ENCODE data around the gene RBM19. TPM values are rescaled to one million over a fixed set of nuclear protein-coding genes. Genes with fewer than 3 reads are reported as not detected.

Gene RBM19
- total and polyA plus RNA-seq, 7 experiments from 2014 or later: 10.8 to 108 (median 59.0) TPM

GRCh38 chr12:113786107-113786506 lies 180.0 kb downstream of the RBM19 start:
- no peak overlapping the region for H3K27ac ChIP-seq (ENCODE audit: low read depth, low read length)
- intact Hi-C loops (cut with micrococcal nuclease): no loop called here
- peaks cover 0 to 5% (median 0%) of the 10 kb centered on the region in 5 donors for H3K36me3 Mint-ChIP-seq

GRCh38 chr12:113783811-113784210 lies 182.3 kb downstream of the RBM19 start:
- H3K36me3 Mint-ChIP-seq: peaks cover 0 to 5% (median 3%) of the 10 kb centered on the region in 5 donors

More at GRCh38 chr12:113786107-113786506, 180.0 kb downstream of the RBM19 start:
- Mint-ChIP-seq H3K27me3 (peaks cover 6 to 26% (median 17%) of the 10 kb centered on the region in 5 donors), H3K4me1 (no peaks in the 10 kb centered on the region), H3K9me3 (peaks cover 6 to 58% (median 18%) of the 10 kb centered on the region in 11 donors), H3K4me3 (no peak overlapping the region), H3K27ac (peak overlapping the region in 1 of 9 donors; percentile 18)
- Histone ChIP-seq H3K36me3 (ENCODE audit: control insufficient read depth in 2 of 3, insufficient read depth in 3 of 3, low read length in 3 of 3) (no peaks in the 10 kb centered on the region), H3K4me1 (ENCODE audit: control insufficient read depth in 2 of 2, insufficient read depth in 2 of 2, low read length in 2 of 2) (no peaks in the 10 kb centered on the region), H3K27me3 (ENCODE audit: control insufficient read depth in 2 of 2, insufficient read depth in 2 of 2, low read length in 2 of 2) (no peaks in the 10 kb centered on the region), H3K4me3 (ENCODE audit: low read length) (no peak overlapping the region), H3K9me3 (ENCODE audit: control insufficient read depth in 2 of 3, low read length in 3 of 3) (peaks cover 0 to 3% (median 0%) of the 10 kb centered on the region in 3 experiments)
- no peak for ATAC-seq
- CTCF ChIA-PET: interaction anchor here (0.7 kb wide), 1 partner anchor 27 kb away, joined by 3 read pairs; no protein-coding TSS in a partner anchor
- POLR2A ChIA-PET: no interaction called here
- no peak for DNase-seq

GRCh38 chr12:113782873-113783272 lies 183.3 kb downstream of the RBM19 start:
- Mint-ChIP-seq H3K36me3 (peaks cover 0 to 5% (median 3%) of the 10 kb centered on the region in 5 donors), H3K9me3 (peaks cover 7 to 39% (median 14%) of the 10 kb centered on the region in 11 donors), H3K4me1 (no peaks in the 10 kb centered on the region), H3K27ac (no peak overlapping the region), H3K27me3 (peaks cover 3 to 48% (median 39%) of the 10 kb centered on the region in 5 donors), H3K4me3 (no peak overlapping the region)
- Histone ChIP-seq H3K4me3 (ENCODE audit: low read length) (no peak overlapping the region), H3K27me3 (ENCODE audit: control insufficient read depth in 2 of 2, insufficient read depth in 2 of 2, low read length in 2 of 2) (no peaks in the 10 kb centered on the region), H3K36me3 (ENCODE audit: control insufficient read depth in 2 of 3, insufficient read depth in 3 of 3, low read length in 3 of 3) (no peaks in the 10 kb centered on the region), H3K9me3 (ENCODE audit: control insufficient read depth in 2 of 3, low read length in 3 of 3) (peaks cover 0 to 3% (median 0%) of the 10 kb centered on the region in 3 experiments), H3K4me1 (ENCODE audit: control insufficient read depth in 2 of 2, insufficient read depth in 2 of 2, low read length in 2 of 2) (no peaks in the 10 kb centered on the region), H3K27ac (ENCODE audit: low read depth, low read length) (no peak overlapping the region)
- POLR2A ChIA-PET: no interaction called here
- CTCF ChIA-PET: no interaction called here
- ATAC-seq (no peak), DNase-seq (no peak)
- intact Hi-C loops (cut with micrococcal nuclease): no loop called here

More at GRCh38 chr12:113783811-113784210, 182.3 kb downstream of the RBM19 start:
- Mint-ChIP-seq H3K9me3 (peaks cover 7 to 48% (median 21%) of the 10 kb centered on the region in 11 donors), H3K27me3 (peaks cover 6 to 42% (median 37%) of the 10 kb centered on the region in 5 donors), H3K4me1 (no peaks in the 10 kb centered on the region), H3K27ac (no peak overlapping the region), H3K4me3 (no peak overlapping the region)
- CTCF ChIA-PET: no interaction called here
- Histone ChIP-seq H3K4me1 (ENCODE audit: control insufficient read depth in 2 of 2, insufficient read depth in 2 of 2, low read length in 2 of 2) (no peaks in the 10 kb centered on the region), H3K27me3 (ENCODE audit: control insufficient read depth in 2 of 2, insufficient read depth in 2 of 2, low read length in 2 of 2) (no peaks in the 10 kb centered on the region), H3K9me3 (ENCODE audit: control insufficient read depth in 2 of 3, low read length in 3 of 3) (peaks cover 0 to 3% (median 0%) of the 10 kb centered on the region in 3 experiments), H3K36me3 (ENCODE audit: control insufficient read depth in 2 of 3, insufficient read depth in 3 of 3, low read length in 3 of 3) (no peaks in the 10 kb centered on the region), H3K27ac (ENCODE audit: low read depth, low read length) (no peak overlapping the region), H3K4me3 (ENCODE audit: low read length) (no peak overlapping the region)
- intact Hi-C loops (cut with micrococcal nuclease): no loop called here
- POLR2A ChIA-PET: no interaction called here
- DNase-seq (no peak), ATAC-seq (no peak)

DNA sequence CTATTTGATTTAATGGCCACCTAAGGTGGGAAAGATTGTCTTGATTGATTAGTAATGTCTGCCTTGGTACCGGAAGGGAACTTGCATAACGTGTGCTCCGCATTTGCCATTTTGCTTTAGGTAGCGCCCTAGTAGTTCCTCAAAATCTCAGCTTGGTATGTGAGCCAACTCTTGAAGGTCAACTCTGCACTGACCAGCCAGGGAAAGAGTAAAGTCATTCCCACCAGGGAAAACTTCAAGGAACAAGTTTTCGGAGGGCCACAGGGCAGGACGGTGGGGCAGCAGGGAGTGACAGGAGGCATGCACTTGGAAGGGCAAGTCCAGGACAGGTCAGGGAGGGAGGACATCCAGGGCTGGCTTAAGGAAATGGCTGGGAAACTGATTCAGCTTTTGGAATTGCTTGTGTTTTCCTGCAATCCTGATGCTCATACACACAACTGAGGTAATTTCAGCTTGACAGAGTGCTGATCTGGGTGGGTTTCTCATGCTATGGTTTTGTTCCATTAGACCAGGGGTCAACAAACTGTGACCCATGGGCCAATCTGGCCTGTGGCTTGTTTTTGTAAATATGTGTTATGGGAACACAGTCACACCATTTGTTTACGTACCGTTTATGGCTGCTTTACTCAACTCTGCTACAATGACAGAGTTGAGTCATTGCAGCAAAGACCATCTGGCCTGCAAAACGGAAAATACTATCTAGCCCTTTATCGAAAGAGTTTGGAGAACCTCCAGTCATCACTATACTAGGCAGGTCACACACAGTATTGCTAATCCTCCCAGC lies 184.5 kb downstream of the RBM19 start:
- Histone ChIP-seq H3K4me1 (ENCODE audit: control insufficient read depth in 2 of 2, insufficient read depth in 2 of 2, low read length in 2 of 2) (no peaks in the 10 kb centered on the region), H3K27ac (ENCODE audit: low read depth, low read length) (no peak overlapping the region), H3K36me3 (ENCODE audit: control insufficient read depth in 2 of 3, insufficient read depth in 3 of 3, low read length in 3 of 3) (no peaks in the 10 kb centered on the region), H3K4me3 (ENCODE audit: low read length) (no peak overlapping the region), H3K27me3 (ENCODE audit: control insufficient read depth in 2 of 2, insufficient read depth in 2 of 2, low read length in 2 of 2) (no peaks in the 10 kb centered on the region), H3K9me3 (ENCODE audit: control insufficient read depth in 2 of 3, low read length in 3 of 3) (no peaks in the 10 kb centered on the region)
- peaks cover 0 to 5% (median 0%) of the 10 kb centered on the region in 5 donors for H3K36me3 Mint-ChIP-seq
- peaks cover 0 to 27% (median 8%) of the 10 kb centered on the region in 11 donors for H3K9me3 Mint-ChIP-seq
- CTCF ChIA-PET: no interaction called here
- no peak for DNase-seq
- intact Hi-C loops (cut with micrococcal nuclease): no loop called here
- H3K27me3 Mint-ChIP-seq: peaks cover 2 to 53% (median 41%) of the 10 kb centered on the region in 5 donors
- ATAC-seq: no peak
- no peak overlapping the region for H3K4me3 Mint-ChIP-seq
- H3K4me1 Mint-ChIP-seq: no peaks in the 10 kb centered on the region
- POLR2A ChIA-PET: no interaction called here
- H3K27ac Mint-ChIP-seq: no peak overlapping the region

- Mint-ChIP-seq H3K4me3 (no peak overlapping the region), H3K4me1 (no peaks in the 10 kb centered on the region), H3K27me3 (peaks cover 2 to 61% (median 53%) of the 10 kb centered on the region in 5 donors), H3K36me3 (peaks cover 0 to 5% (median 0%) of the 10 kb centered on the region in 5 donors), H3K27ac (no peak overlapping the region), H3K9me3 (peaks cover 0 to 18% (median 8%) of the 10 kb centered on the region in 11 donors)
- ATAC-seq (no peak), DNase-seq (no peak)
- ChIA-PET POLR2A (no interaction called here), CTCF (no interaction called here)
- H3K27me3 ChIP-seq (ENCODE audit: control insufficient read depth in 2 of 2, insufficient read depth in 2 of 2, low read length in 2 of 2): no peaks in the 10 kb centered on the region
- intact Hi-C loops (cut with micrococcal nuclease): no loop called here
- no peak overlapping the region for H3K4me3 ChIP-seq (ENCODE audit: low read length)
- H3K9me3 ChIP-seq (ENCODE audit: control insufficient read depth in 2 of 3, low read length in 3 of 3): no peaks in the 10 kb centered on the region
- no peak overlapping the region for H3K27ac ChIP-seq (ENCODE audit: low read depth, low read length)
- H3K4me1 ChIP-seq (ENCODE audit: control insufficient read depth in 2 of 2, insufficient read depth in 2 of 2, low read length in 2 of 2): no peaks in the 10 kb centered on the region
- no peaks in the 10 kb centered on the region for H3K36me3 ChIP-seq (ENCODE audit: control insufficient read depth in 2 of 3, insufficient read depth in 3 of 3, low read length in 3 of 3)
These were observed 186.4 kb downstream of the RBM19 start for GRCh38 chr12:113779774-113780173.

GRCh38 chr12:113778432-113779132 lies 187.5 kb downstream of the RBM19 start:
- CTCF ChIA-PET: no interaction called here
- H3K27me3 Mint-ChIP-seq: peaks cover 0 to 68% (median 56%) of the 10 kb centered on the region in 5 donors

More at GRCh38 chr12:113778432-113779132, 187.5 kb downstream of the RBM19 start:
- DNase-seq (no peak), ATAC-seq (no peak)
- Mint-ChIP-seq H3K27ac (no peak overlapping the region), H3K4me1 (no peaks in the 10 kb centered on the region), H3K9me3 (peaks cover 0 to 19% (median 8%) of the 10 kb centered on the region in 11 donors), H3K36me3 (peaks cover 0 to 5% (median 0%) of the 10 kb centered on the region in 5 donors), H3K4me3 (no peak overlapping the region)
- no peaks in the 10 kb centered on the region for H3K36me3 ChIP-seq (ENCODE audit: control insufficient read depth in 2 of 3, insufficient read depth in 3 of 3, low read length in 3 of 3)
- H3K4me1 ChIP-seq (ENCODE audit: control insufficient read depth in 2 of 2, insufficient read depth in 2 of 2, low read length in 2 of 2): no peaks in the 10 kb centered on the region
- no peak overlapping the region for H3K27ac ChIP-seq (ENCODE audit: low read depth, low read length)
- intact Hi-C loops (cut with micrococcal nuclease): no loop called here
- no peaks in the 10 kb centered on the region for H3K27me3 ChIP-seq (ENCODE audit: control insufficient read depth in 2 of 2, insufficient read depth in 2 of 2, low read length in 2 of 2)
- H3K9me3 ChIP-seq (ENCODE audit: control insufficient read depth in 2 of 3, low read length in 3 of 3): no peaks in the 10 kb centered on the region
- POLR2A ChIA-PET: no interaction called here
- H3K4me3 ChIP-seq (ENCODE audit: low read length): no peak overlapping the region

All from naive thymus-derived CD4-positive, alpha-beta T cell (primary cell).